ENCODE results near the gene INHBC.
"Not testable (repeated sequence)": the region's sequence is repeated elsewhere in the genome, so short reads cannot be mapped to it uniquely, and the experiment has no call there.

GRCh38 chr12:57402156-57402555, 32.4 kb upstream of the INHBC start:
- not testable (repeated sequence) for TF ChIP-seq POLR2A (IDR thresholded peaks at IDR 0.05)
- TF ChIP-seq, protein P1, sequence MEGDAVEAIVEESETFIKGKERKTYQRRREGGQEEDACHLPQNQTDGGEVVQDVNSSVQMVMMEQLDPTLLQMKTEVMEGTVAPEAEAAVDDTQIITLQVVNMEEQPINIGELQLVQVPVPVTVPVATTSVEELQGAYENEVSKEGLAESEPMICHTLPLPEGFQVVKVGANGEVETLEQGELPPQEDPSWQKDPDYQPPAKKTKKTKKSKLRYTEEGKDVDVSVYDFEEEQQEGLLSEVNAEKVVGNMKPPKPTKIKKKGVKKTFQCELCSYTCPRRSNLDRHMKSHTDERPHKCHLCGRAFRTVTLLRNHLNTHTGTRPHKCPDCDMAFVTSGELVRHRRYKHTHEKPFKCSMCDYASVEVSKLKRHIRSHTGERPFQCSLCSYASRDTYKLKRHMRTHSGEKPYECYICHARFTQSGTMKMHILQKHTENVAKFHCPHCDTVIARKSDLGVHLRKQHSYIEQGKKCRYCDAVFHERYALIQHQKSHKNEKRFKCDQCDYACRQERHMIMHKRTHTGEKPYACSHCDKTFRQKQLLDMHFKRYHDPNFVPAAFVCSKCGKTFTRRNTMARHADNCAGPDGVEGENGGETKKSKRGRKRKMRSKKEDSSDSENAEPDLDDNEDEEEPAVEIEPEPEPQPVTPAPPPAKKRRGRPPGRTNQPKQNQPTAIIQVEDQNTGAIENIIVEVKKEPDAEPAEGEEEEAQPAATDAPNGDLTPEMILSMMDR (IDR thresholded peaks at IDR 0.05) = not testable (repeated sequence)

Measured in uterus (tissue), 2 donors.